Liver (tissue), 10 donors: ENCODE results near the gene SRSF3. TPM values are rescaled to one million over a fixed set of nuclear protein-coding genes. Genes with fewer than 3 reads are reported as not detected.
"Not testable (repeated sequence)": the region's sequence is repeated elsewhere in the genome, so short reads cannot be mapped to it uniquely, and the experiment has no call there.

Experiments used
- DNase-seq: peaks from one replicate; pipeline ENCODE4 v3.0.0-alpha.2; 2017; ENCODE audit warnings: low spot score
- H3K27ac ChIP-seq, 2 donors: one replicate each; pipeline ENCODE4 v1.7.0; 2013; ENCODE audit warnings: inconsistent platforms in 2 of 2, low read length in 2 of 2, control low read depth in 1 of 2, low read depth in 1 of 2, mild to moderate bottlenecking in 1 of 2
- H3K27me3 ChIP-seq, 4 donors: one replicate each; pipeline versions ENCODE4 v1.6.1 to v1.7.0; 2013; ENCODE audit warnings: low read length in 3 of 4, inconsistent platforms in 1 of 4, mild to moderate bottlenecking in 1 of 4, moderate library complexity in 1 of 4; ENCODE audit not compliant: control insufficient read depth in 4 of 4, insufficient read depth in 4 of 4
- H3K36me3 ChIP-seq, 4 donors: one replicate each; pipeline versions ENCODE4 v1.6.1 to v1.7.0; 2013; ENCODE audit warnings: low read length in 3 of 4, mild to moderate bottlenecking in 3 of 4, low read depth in 1 of 4, moderate library complexity in 1 of 4; ENCODE audit not compliant: control insufficient read depth in 4 of 4, insufficient read depth in 3 of 4
- H3K4me1 ChIP-seq, 4 donors: one replicate each; pipeline versions ENCODE4 v1.6.1 to v1.7.0; 2013; ENCODE audit warnings: low read length in 3 of 4, mild to moderate bottlenecking in 3 of 4, moderate library complexity in 1 of 4; ENCODE audit not compliant: control insufficient read depth in 4 of 4, insufficient read depth in 4 of 4
- H3K4me3 ChIP-seq, 3 donors: one replicate each; pipeline versions ENCODE4 v1.6.1 to v1.7.0; 2013; ENCODE audit warnings: low read length in 3 of 3, control low read depth in 1 of 3, low read depth in 1 of 3, mild to moderate bottlenecking in 1 of 3
- H3K9ac ChIP-seq, 2 donors: one replicate each; pipeline ENCODE4 v1.7.0; 2013; ENCODE audit warnings: low read length in 2 of 2, mild to moderate bottlenecking in 2 of 2, moderate library complexity in 2 of 2, control low read depth in 1 of 2, low read depth in 1 of 2
- H3K9me3 ChIP-seq, 4 donors: one replicate each; pipeline versions ENCODE4 v1.6.1 to v1.7.0; 2013; ENCODE audit warnings: low read length in 3 of 4; ENCODE audit not compliant: control insufficient read depth in 4 of 4
- EGR1 ChIP-seq, 2 donors: IDR thresholded peaks; 2 replicates each; pipeline ENCODE4 v1.6.1; 2016 to 2018; ENCODE audit warnings: antibody characterized with exemption in 2 of 2, low read depth in 2 of 2
- HNF4A ChIP-seq, 2 donors: conservative IDR thresholded peaks; 2 replicates each; pipeline ENCODE4 v1.6.1; 2016; ENCODE audit warnings: antibody characterized with exemption in 2 of 2, mild to moderate bottlenecking in 2 of 2
- MAX ChIP-seq: IDR thresholded peaks from 2 replicates; pipeline ENCODE4 v1.6.1; 2016; ENCODE audit warnings: antibody characterized with exemption
- WGBS: extraction: QIAGEN DNeasy Blood & Tissue Kit; methylation state at CpG from one replicate; pipeline ENCODE4 v1.1.7; 2013; 5-methylcytosine and 5-hydroxymethylcytosine counted together
- polyA plus RNA-seq, 2 donors: library from polyadenylated mRNA; stranded (reverse) in 1 of 2; unstranded in 1 of 2; fragments of 200-250 nt in 1 of 2; fragments of >200 nt in 1 of 2; fragmentation: Nextera tagmentation in 1 of 2; extraction: Ambion mirVana in 1 of 2; gene quantifications; one replicate each; pipeline versions ENCODE4 v1.2.1 to v1.2.3, GENCODE V29; 2013 to 2015
- small RNA-seq: library from RNA; depleted of rRNA; stranded (forward); fragments of <200 nt; gene quantifications from one replicate; pipeline ENCODE3, GENCODE V24; 2014
- total RNA-seq, 2 donors: library from RNA; depleted of rRNA; stranded (reverse); fragments of >200 nt; gene quantifications; one replicate each; pipeline ENCODE4 v1.2.3, GENCODE V29; 2014
- donor health status: healthy.
- donor health status: healthy.
- donor health status: healthy.
- donor health status: healthy.
- donor health status: healthy.

The SRSF3 gene
- total and polyA plus RNA-seq, 4 donors, result 62.8 to 103 (median 101) TPM

- Histone ChIP-seq H3K4me3 (no peak overlapping the region), H3K27me3 (no peaks in the 10 kb centered on the region), H3K9ac (no peak overlapping the region), H3K27ac (no peak overlapping the region), H3K36me3 (no peaks in the 10 kb centered on the region), H3K4me1 (peaks cover 0 to 2% (median under 1%) of the 10 kb centered on the region in 4 donors), H3K9me3 (no peaks in the 10 kb centered on the region)
- TF ChIP-seq HNF4A (conservative IDR thresholded peaks at IDR 0.05) (no peak), EGR1 (IDR thresholded peaks at IDR 0.05; ENCODE audit: low read depth in 2 of 2) (no peak), MAX (no peak)
- DNase-seq, result no peak
- whole genome bisulfite sequencing, result 91% methylated on average over 11 of the region's 11 CpGs
These were observed 57.7 kb downstream of the SRSF3 start for GRCh38 chr6:36651659-36652379.

- not testable (repeated sequence) for H3K4me1 ChIP-seq, H3K27ac ChIP-seq, H3K9me3 ChIP-seq, H3K4me3 ChIP-seq, H3K27me3 ChIP-seq, H3K36me3 ChIP-seq, DNase-seq, H3K9ac ChIP-seq
- WGBS, result 90% methylated on average over 5 of the region's 5 CpGs
These were observed 60.3 kb downstream of the SRSF3 start for GRCh38 chr6:36654469-36654868.

Small RNAs within 50 kb of the gene (small RNA-seq; reads per million reads assigned to genes)
- gene MIR3925 (not detected), gene RNU1-88P (0.49 reads per million, percentile 55 among the genes with 10 or more reads in this experiment)

Other genes with a start within 250 kb of the SRSF3 start
- under 1 TPM; 0.17 to 0.28 TPM for gene ETV7, start 206.7 kb upstream of the SRSF3 start, total RNA-seq
- under 1 TPM; 0.43 to 0.84 TPM for gene ETV7, start 206.7 kb upstream of the SRSF3 start, polyA plus RNA-seq
- not detected for gene PXT1, start 151.5 kb upstream of the SRSF3 start, total RNA-seq
- gene PXT1, start 151.5 kb upstream of the SRSF3 start, polyA plus RNA-seq, result not detected
- gene KCTD20, start 151.4 kb upstream of the SRSF3 start, total RNA-seq, result 10 to 100 TPM; 45.2 to 48.5 TPM
- 10 to 100 TPM in 1 of 2 donors, 1 to 10 TPM in 1; 9.5 to 19.1 TPM for gene KCTD20, start 151.4 kb upstream of the SRSF3 start, polyA plus RNA-seq
- 10 to 100 TPM; 13.3 to 21.8 TPM for gene STK38, start 46.9 kb upstream of the SRSF3 start, total RNA-seq
- 10 to 100 TPM in 1 of 2 donors, 1 to 10 TPM in 1; 9.3 to 11.2 TPM for gene STK38, start 46.9 kb upstream of the SRSF3 start, polyA plus RNA-seq
- 10 to 100 TPM in 1 of 2 donors, 1 to 10 TPM in 1; 3.2 to 41.7 TPM for gene CDKN1A, start 84.4 kb downstream of the SRSF3 start, total RNA-seq
- gene CDKN1A, start 84.4 kb downstream of the SRSF3 start, polyA plus RNA-seq, result 10 to 100 TPM; 15.9 to 25.2 TPM
- gene RAB44, start 103.5 kb downstream of the SRSF3 start, total RNA-seq, result 1 to 10 TPM in 1 of 2 donors, under 1 TPM in 1; 0.08 to 1.3 TPM
- gene RAB44, start 103.5 kb downstream of the SRSF3 start, polyA plus RNA-seq, result under 1 TPM in 1 of 2 donors, not detected in 1; 0.02 TPM
- gene CPNE5, start 245.1 kb downstream of the SRSF3 start, total RNA-seq, result under 1 TPM; 0.42 to 0.47 TPM
- gene CPNE5, start 245.1 kb downstream of the SRSF3 start, polyA plus RNA-seq, result 1 to 10 TPM in 1 of 2 donors, under 1 TPM in 1; 0.24 to 1.1 TPM